Colonic mucosa (tissue), 4 donors: ENCODE results near the gene PRR5L. TPM values are rescaled to one million over a fixed set of nuclear protein-coding genes. Genes with fewer than 3 reads are reported as not detected.

Experiments
- DNase-seq: peaks from one replicate; pipeline ENCODE4 v3.0.0-alpha.2; 2020
- H3K27ac ChIP-seq: fragments of 200-600 bp; one replicate; pipeline ENCODE4 v1.8.0; 2021
- H3K27me3 ChIP-seq: fragments of 200-600 bp; one replicate; pipeline ENCODE4 v1.8.0; 2021
- H3K36me3 ChIP-seq: fragments of 200-600 bp; one replicate; pipeline ENCODE4 v1.8.0; 2021
- H3K4me1 ChIP-seq: fragments of 200-600 bp; one replicate; pipeline ENCODE4 v1.8.0; 2021; ENCODE audit warnings: mild to moderate bottlenecking
- H3K4me3 ChIP-seq: fragments of 200-600 bp; one replicate; pipeline ENCODE4 v1.8.0; 2021
- H3K9ac ChIP-seq, 2 donors: one replicate each; pipeline ENCODE4 v1.7.0; 2013; ENCODE audit warnings: control low read depth in 2 of 2, low read depth in 2 of 2, low read length in 2 of 2
- H3K9me3 ChIP-seq: fragments of 200-600 bp; one replicate; pipeline ENCODE4 v1.8.0; 2021
- intact Hi-C: fragments of 100-400 bp; cut with DNase I; formaldehyde crosslinking; loops from one replicate; pipeline ENCODE4 v1.14.1; 2022
- total RNA-seq, 2 donors: library from RNA; stranded (reverse); fragmentation: NEBNext Ultra II Directional in 1 of 2; extraction: Animal tissue kit (Norgen Biotek cat#: 25700) in 1 of 2; gene quantifications; one replicate each; pipeline ENCODE4 v1.2.1, GENCODE V29; 2021
- TF ChIP-seq, protein P1 (sequence below): fragments of 200-600 bp; IDR thresholded peaks from one replicate; pipeline ENCODE4 v1.8.0; 2022; ENCODE audit warnings: antibody characterized with exemption, mild to moderate bottlenecking
- donor health status: healthy.
- donor health status: DM: no; HTN: no; CAD: no.
- donor health status: DM: no; HTN: no; CAD: no.

Gene PRR5L
- total RNA-seq, 2 donors from 2014 or later: 80.9 to 169 TPM

GRCh38 chr11:36492724-36493304 is 196.7 kb downstream of the PRR5L start:
- peak; percentile 29 for DNase-seq
- Histone ChIP-seq H3K36me3 (no peaks in the 10 kb centered on the region), H3K9ac (no peak overlapping the region), H3K27ac (no peak overlapping the region), H3K4me3 (no peak overlapping the region), H3K9me3 (no peaks in the 10 kb centered on the region), H3K27me3 (no peaks in the 10 kb centered on the region), H3K4me1 (no peaks in the 10 kb centered on the region)
- TF ChIP-seq, protein P1, sequence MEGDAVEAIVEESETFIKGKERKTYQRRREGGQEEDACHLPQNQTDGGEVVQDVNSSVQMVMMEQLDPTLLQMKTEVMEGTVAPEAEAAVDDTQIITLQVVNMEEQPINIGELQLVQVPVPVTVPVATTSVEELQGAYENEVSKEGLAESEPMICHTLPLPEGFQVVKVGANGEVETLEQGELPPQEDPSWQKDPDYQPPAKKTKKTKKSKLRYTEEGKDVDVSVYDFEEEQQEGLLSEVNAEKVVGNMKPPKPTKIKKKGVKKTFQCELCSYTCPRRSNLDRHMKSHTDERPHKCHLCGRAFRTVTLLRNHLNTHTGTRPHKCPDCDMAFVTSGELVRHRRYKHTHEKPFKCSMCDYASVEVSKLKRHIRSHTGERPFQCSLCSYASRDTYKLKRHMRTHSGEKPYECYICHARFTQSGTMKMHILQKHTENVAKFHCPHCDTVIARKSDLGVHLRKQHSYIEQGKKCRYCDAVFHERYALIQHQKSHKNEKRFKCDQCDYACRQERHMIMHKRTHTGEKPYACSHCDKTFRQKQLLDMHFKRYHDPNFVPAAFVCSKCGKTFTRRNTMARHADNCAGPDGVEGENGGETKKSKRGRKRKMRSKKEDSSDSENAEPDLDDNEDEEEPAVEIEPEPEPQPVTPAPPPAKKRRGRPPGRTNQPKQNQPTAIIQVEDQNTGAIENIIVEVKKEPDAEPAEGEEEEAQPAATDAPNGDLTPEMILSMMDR: peak; percentile 68
- intact Hi-C loops: loop anchor here (2.0 kb wide), 1 partner anchor 200 kb away; no protein-coding TSS in a partner anchor

DNA sequence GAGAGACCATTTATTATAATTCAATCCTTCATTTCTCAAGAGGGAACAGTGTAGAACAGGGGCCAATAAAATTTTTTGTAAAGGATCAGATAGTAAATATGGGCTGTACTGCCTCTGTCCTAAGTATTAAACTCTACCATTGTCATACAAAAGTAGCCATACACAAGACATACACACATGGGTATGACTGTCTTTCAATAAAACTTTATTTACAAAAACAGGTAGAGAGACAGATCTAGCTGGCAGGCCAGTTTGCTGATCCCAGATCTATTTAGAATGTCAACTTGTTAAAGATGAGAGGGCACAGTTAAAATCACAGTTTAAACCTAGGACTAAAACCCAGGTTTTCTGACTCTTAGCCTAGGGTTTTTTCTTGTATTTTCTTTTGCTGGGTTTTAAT is 197.2 kb downstream of the PRR5L start:
- intact Hi-C loops: loop anchor here (2.0 kb wide), 1 partner anchor 201 kb away; no protein-coding TSS in a partner anchor
- Histone ChIP-seq H3K4me1 (no peaks in the 10 kb centered on the region), H3K27me3 (no peaks in the 10 kb centered on the region), H3K36me3 (no peaks in the 10 kb centered on the region), H3K9me3 (no peaks in the 10 kb centered on the region), H3K4me3 (no peak overlapping the region), H3K9ac (no peak overlapping the region), H3K27ac (no peak overlapping the region)
- no peak for DNase-seq
- TF ChIP-seq, protein P1: no peak

GRCh38 chr11:36498721-36499120 is 202.6 kb downstream of the PRR5L start:
- H3K36me3 ChIP-seq: no peaks in the 10 kb centered on the region
- no peak for DNase-seq
- H3K9ac ChIP-seq: no peak overlapping the region
- TF ChIP-seq, protein P1: no peak
- H3K4me3 ChIP-seq: no peak overlapping the region
- no peak overlapping the region for H3K27ac ChIP-seq
- H3K4me1 ChIP-seq: no peaks in the 10 kb centered on the region
- intact Hi-C loops: no loop called here
- no peaks in the 10 kb centered on the region for H3K9me3 ChIP-seq
- no peaks in the 10 kb centered on the region for H3K27me3 ChIP-seq

GRCh38 chr11:36499315-36499714 is 203.2 kb downstream of the PRR5L start:
- TF ChIP-seq, protein P1: no peak
- Histone ChIP-seq H3K4me3 (no peak overlapping the region), H3K27me3 (no peaks in the 10 kb centered on the region), H3K36me3 (no peaks in the 10 kb centered on the region), H3K9me3 (no peaks in the 10 kb centered on the region), H3K27ac (no peak overlapping the region), H3K4me1 (no peaks in the 10 kb centered on the region), H3K9ac (no peak overlapping the region)
- intact Hi-C loops: no loop called here
- DNase-seq: no peak

DNA sequence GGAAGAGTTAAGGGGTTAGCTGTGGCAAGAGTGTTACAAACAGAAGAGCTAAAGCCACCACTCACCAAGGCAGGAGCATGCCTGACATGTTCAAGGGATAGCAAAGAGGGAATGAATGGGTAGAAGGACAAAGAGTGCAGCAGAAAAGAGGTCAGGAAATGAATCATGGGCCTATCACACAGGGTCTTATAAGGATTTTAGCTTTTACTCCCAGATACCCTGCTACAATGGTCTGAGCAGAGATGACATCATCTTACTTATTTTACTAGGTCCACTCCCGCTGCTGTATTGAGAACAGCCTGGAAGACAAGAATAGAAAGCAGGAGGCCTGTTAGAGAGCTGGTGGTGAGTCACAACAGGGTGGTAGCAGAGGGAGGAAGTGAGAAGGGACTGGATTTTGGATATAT is 204.2 kb downstream of the PRR5L start:
- Histone ChIP-seq H3K36me3 (no peaks in the 10 kb centered on the region), H3K9me3 (no peaks in the 10 kb centered on the region), H3K27ac (peak overlapping the region; percentile 45), H3K9ac (no peak overlapping the region), H3K4me3 (no peak overlapping the region), H3K27me3 (no peaks in the 10 kb centered on the region), H3K4me1 (no peaks in the 10 kb centered on the region)
- peak; percentile 43 for DNase-seq
- intact Hi-C loops: no loop called here
- TF ChIP-seq, protein P1: no peak
